GM23248 (cell line): ENCODE measurements around the gene PDE6B.
"Not testable (repeated sequence)": the region's sequence is repeated elsewhere in the genome, so short reads cannot be mapped to it uniquely, and the experiment has no call there.

ENCODE experiments used
- EZH2 ChIP-seq: fragments of 200-600 bp; sonication (generic); IDR thresholded peaks from 2 replicates; pipeline ENCODE4 v1.6.1; 2018; ENCODE audit warnings: antibody characterized with exemption, mild to moderate bottlenecking; ENCODE audit not compliant: insufficient read depth, poor library complexity, severe bottlenecking
- EZH2phosphoT487 ChIP-seq: fragments of 200-600 bp; sonication (generic); IDR thresholded peaks from 2 replicates; pipeline ENCODE4 v1.6.1; 2018; ENCODE audit warnings: antibody characterized with exemption, moderate library complexity, mild to moderate bottlenecking, low read depth; ENCODE audit not compliant: insufficient read depth

GRCh38 chr4:706083-706633, 80.8 kb downstream of the PDE6B start:
- not testable (repeated sequence) for TF ChIP-seq EZH2, EZH2phosphoT487
